GM19397 (cell line): ENCODE results near the gene SIK2.

Source experiments
- ATAC-seq: cut with Tn5 transposase; IDR thresholded peaks from one replicate; pipeline ENCODE4 v1.9.1; 2021; ENCODE audit warnings: mild to moderate bottlenecking, moderate library complexity; ENCODE audit not compliant: unreplicated experiment

SIK2 gene

DNA sequence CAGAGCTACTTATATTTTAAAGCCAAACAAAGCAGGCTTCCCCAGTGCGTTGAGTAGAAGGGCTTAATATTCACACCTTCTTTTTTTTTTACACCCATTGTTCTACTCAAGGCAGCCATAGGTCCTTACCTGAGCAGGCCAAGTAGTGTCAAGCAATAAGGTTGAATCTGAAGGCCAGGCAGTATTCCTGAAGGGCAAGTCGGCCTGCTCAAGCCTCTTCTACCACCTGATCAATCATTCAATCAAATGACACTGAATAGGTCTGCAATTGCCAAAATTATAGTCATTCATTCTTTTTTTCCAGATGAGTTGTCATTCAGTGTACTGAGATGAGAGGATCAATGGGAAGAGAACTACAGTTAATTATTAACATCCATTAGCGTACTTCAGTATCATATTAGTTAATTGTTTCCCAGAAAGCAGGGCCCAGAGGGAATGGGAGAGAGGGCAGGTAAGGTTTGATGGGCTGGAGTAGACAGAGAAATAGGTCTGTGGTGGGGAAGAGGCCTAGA lies 175.9 kb downstream of the SIK2 start:
- no peak for ATAC-seq

- no peak for ATAC-seq
Observed at GRCh38 chr11:111779118-111779517, 176.9 kb downstream of the SIK2 start.
